Measurements from ENCODE around the gene DNER.

DNER gene

GRCh38 chr2:229666811-229667210, 47.5 kb downstream of the DNER start:
- no peak for DNase-seq (ENCODE audit: low read depth)

- DNase-seq (ENCODE audit: low read depth): no peak
Observed at GRCh38 chr2:229665158-229665557, 49.2 kb downstream of the DNER start.

GRCh38 chr2:229661478-229661877, 52.9 kb downstream of the DNER start:
- DNase-seq (ENCODE audit: low read depth): no peak

- DNase-seq (ENCODE audit: low read depth): no peak
Observed at GRCh38 chr2:229660951-229661350, 53.4 kb downstream of the DNER start.

- no peak for DNase-seq (ENCODE audit: low read depth)
Observed at GRCh38 chr2:229660391-229660790, 54.0 kb downstream of the DNER start.

GRCh38 chr2:229658004-229658403, 56.4 kb downstream of the DNER start:
- DNase-seq (ENCODE audit: low read depth): no peak

GRCh38 chr2:229654437-229654836, 59.9 kb downstream of the DNER start:
- no peak for DNase-seq (ENCODE audit: low read depth)

GRCh38 chr2:229653531-229653930, 60.8 kb downstream of the DNER start:
- DNase-seq (ENCODE audit: low read depth): no peak

GRCh38 chr2:229652796-229653195, 61.6 kb downstream of the DNER start:
- DNase-seq (ENCODE audit: low read depth): no peak

- DNase-seq (ENCODE audit: low read depth): no peak
Observed at GRCh38 chr2:229650901-229651300, 63.5 kb downstream of the DNER start.

GRCh38 chr2:229650059-229650458, 64.3 kb downstream of the DNER start:
- no peak for DNase-seq (ENCODE audit: low read depth)

GRCh38 chr2:229646186-229646723, 68.1 kb downstream of the DNER start:
- no peak for DNase-seq (ENCODE audit: low read depth)

- DNase-seq (ENCODE audit: low read depth): no peak
Observed at GRCh38 chr2:229642371-229642770, 72.0 kb downstream of the DNER start.

- DNase-seq (ENCODE audit: low read depth): no peak
Observed at GRCh38 chr2:229641676-229642075, 72.7 kb downstream of the DNER start.

GRCh38 chr2:229640636-229641035, 73.7 kb downstream of the DNER start:
- no peak for DNase-seq (ENCODE audit: low read depth)

- no peak for DNase-seq (ENCODE audit: low read depth)
Observed at GRCh38 chr2:229636571-229636970, 77.8 kb downstream of the DNER start.

GRCh38 chr2:229635371-229635680, 79.0 kb downstream of the DNER start:
- no peak for DNase-seq (ENCODE audit: low read depth)

- no peak for DNase-seq (ENCODE audit: low read depth)
Observed at GRCh38 chr2:229634601-229635370, 79.6 kb downstream of the DNER start.

GRCh38 chr2:229633556-229633955, 80.8 kb downstream of the DNER start:
- DNase-seq (ENCODE audit: low read depth): no peak

GRCh38 chr2:229629039-229629438, 85.3 kb downstream of the DNER start:
- no peak for DNase-seq (ENCODE audit: low read depth)

GRCh38 chr2:229627728-229628127, 86.6 kb downstream of the DNER start:
- DNase-seq (ENCODE audit: low read depth): no peak

- DNase-seq (ENCODE audit: low read depth): no peak
Observed at GRCh38 chr2:229622495-229623355, 91.6 kb downstream of the DNER start.

GRCh38 chr2:229620759-229621158, 93.6 kb downstream of the DNER start:
- no peak for DNase-seq (ENCODE audit: low read depth)

All from HS-27A (cell line).